Tibial nerve (tissue), 4 donors: Measurements from ENCODE around the gene CISD2. TPM values are rescaled to one million over a fixed set of nuclear protein-coding genes. Genes with fewer than 3 reads are reported as not detected.
"Not testable (repeated sequence)": the region's sequence is repeated elsewhere in the genome, so short reads cannot be mapped to it uniquely, and the experiment has no call there.

Experiments
- DNase-seq, 2 donors: peaks; one replicate each; pipeline ENCODE4 v3.0.0-alpha.2; 2019; ENCODE audit warnings: low spot score in 2 of 2
- H3K27ac ChIP-seq, 4 donors: fragments of 200-600 bp; sonication (generic) in 3 of 4; one replicate each; pipeline ENCODE4 v1.5.1; 2017 to 2019; ENCODE audit warnings: mild to moderate bottlenecking in 1 of 4
- H3K27me3 ChIP-seq, 2 donors: fragments of 200-600 bp; sonication (generic) in 1 of 2; one replicate each; pipeline versions ENCODE4 v1.5.1 to v1.6.0; 2017 to 2019
- H3K36me3 ChIP-seq, 3 donors: fragments of 200-600 bp; sonication (generic); one replicate each; pipeline ENCODE4 v1.5.1; 2018 to 2019
- H3K4me1 ChIP-seq, 4 donors: fragments of 200-600 bp; sonication (generic) in 3 of 4; one replicate each; pipeline ENCODE4 v1.5.1; 2017 to 2019
- H3K4me3 ChIP-seq, 4 donors: fragments of 200-600 bp; sonication (generic) in 3 of 4; one replicate each; pipeline ENCODE4 v1.5.1; 2017 to 2019; ENCODE audit warnings: mild to moderate bottlenecking in 1 of 4, moderate library complexity in 1 of 4
- H3K9me3 ChIP-seq, 4 donors: fragments of 200-600 bp; sonication (generic) in 3 of 4; one replicate each; pipeline ENCODE4 v1.5.1; 2017 to 2019
- EP300 ChIP-seq, 2 donors: sonication (generic); formaldehyde crosslinking; IDR thresholded peaks; one replicate each; pipeline ENCODE4 v1.6.1; 2017; ENCODE audit warnings: antibody characterized with exemption in 2 of 2, mild to moderate bottlenecking in 1 of 2
- POLR2A ChIP-seq, 2 donors: fragments of 450-650 bp; IDR thresholded peaks; one replicate each; pipeline ENCODE4 v1.6.1; 2017; ENCODE audit warnings: antibody characterized with exemption in 2 of 2, mild to moderate bottlenecking in 2 of 2, moderate library complexity in 2 of 2
- WGBS, 2 donors: methylation state at CpG; one replicate each; pipeline ENCODE4 v1.1.5; 2018; 5-methylcytosine and 5-hydroxymethylcytosine counted together
- small RNA-seq: library from RNA; depleted of rRNA; stranded (forward); fragments of <200 nt; gene quantifications from one replicate; pipeline ENCODE3, GENCODE V24; 2016
- total RNA-seq, 4 donors: library from RNA; depleted of rRNA; stranded (reverse); fragments of >200 nt; gene quantifications; one replicate each; pipeline ENCODE4 v1.1.0, GENCODE V29; 2016
- TF ChIP-seq, protein P1 (sequence below), 5 experiments: fragments of 200-600 bp in 3 of 5; fragments of 450-650 bp in 2 of 5; sonication (generic) in 3 of 5; IDR thresholded peaks; one replicate each; pipeline ENCODE4 v1.5.1; 2016 to 2019; ENCODE audit warnings: antibody characterized with exemption in 5 of 5, mild to moderate bottlenecking in 3 of 5, moderate library complexity in 2 of 5

The CISD2 gene
- total RNA-seq, 4 donors from 2014 or later = 3.5 to 11.1 (median 7.2) TPM

GRCh38 chr4:102935716-102936115 is 66.9 kb downstream of the CISD2 start:
- no peak overlapping the region for H3K4me3 ChIP-seq
- no peaks in the 10 kb centered on the region for H3K27me3 ChIP-seq
- no peak overlapping the region for H3K27ac ChIP-seq
- H3K4me1 ChIP-seq = peaks cover 0 to 3% (median 0%) of the 10 kb centered on the region in 4 donors
- peaks cover 0 to 5% (median 0%) of the 10 kb centered on the region in 3 donors for H3K36me3 ChIP-seq
- DNase-seq = no peak
- WGBS, 2 donors = 54 to 85% methylated on average over 2 of the region's 2 CpGs
- no peaks in the 10 kb centered on the region for H3K9me3 ChIP-seq
- no peak for TF ChIP-seq EP300 (IDR thresholded peaks at IDR 0.05)
- TF ChIP-seq POLR2A (IDR thresholded peaks at IDR 0.05) = no peak
- TF ChIP-seq, protein P1, sequence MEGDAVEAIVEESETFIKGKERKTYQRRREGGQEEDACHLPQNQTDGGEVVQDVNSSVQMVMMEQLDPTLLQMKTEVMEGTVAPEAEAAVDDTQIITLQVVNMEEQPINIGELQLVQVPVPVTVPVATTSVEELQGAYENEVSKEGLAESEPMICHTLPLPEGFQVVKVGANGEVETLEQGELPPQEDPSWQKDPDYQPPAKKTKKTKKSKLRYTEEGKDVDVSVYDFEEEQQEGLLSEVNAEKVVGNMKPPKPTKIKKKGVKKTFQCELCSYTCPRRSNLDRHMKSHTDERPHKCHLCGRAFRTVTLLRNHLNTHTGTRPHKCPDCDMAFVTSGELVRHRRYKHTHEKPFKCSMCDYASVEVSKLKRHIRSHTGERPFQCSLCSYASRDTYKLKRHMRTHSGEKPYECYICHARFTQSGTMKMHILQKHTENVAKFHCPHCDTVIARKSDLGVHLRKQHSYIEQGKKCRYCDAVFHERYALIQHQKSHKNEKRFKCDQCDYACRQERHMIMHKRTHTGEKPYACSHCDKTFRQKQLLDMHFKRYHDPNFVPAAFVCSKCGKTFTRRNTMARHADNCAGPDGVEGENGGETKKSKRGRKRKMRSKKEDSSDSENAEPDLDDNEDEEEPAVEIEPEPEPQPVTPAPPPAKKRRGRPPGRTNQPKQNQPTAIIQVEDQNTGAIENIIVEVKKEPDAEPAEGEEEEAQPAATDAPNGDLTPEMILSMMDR (IDR thresholded peaks at IDR 0.05) = no peak

DNA sequence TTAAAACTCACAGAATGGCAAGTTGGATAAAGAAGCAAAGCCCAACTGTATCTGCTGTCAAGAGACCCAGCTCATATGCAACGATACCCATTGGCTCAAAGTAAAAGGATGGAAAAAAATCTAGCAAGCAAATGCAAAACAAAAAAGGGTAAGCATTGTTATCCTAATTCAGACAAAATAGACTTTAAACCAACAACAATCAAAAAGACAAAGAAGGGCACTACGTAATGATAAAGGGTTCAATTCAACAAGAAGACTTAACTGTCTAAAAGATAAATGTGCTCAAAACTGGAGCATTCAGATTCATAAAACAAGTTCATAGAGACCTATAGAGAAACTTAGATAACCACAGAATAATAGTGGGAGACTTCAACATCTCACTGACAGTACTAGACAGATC is 69.3 kb downstream of the CISD2 start:
- not testable (repeated sequence) for H3K27me3 ChIP-seq, DNase-seq, H3K9me3 ChIP-seq, H3K36me3 ChIP-seq, H3K4me3 ChIP-seq, H3K27ac ChIP-seq, H3K4me1 ChIP-seq
- WGBS, 2 donors = 70 to 81% methylated on average over 2 of the region's 2 CpGs

Small RNA genes lying within 50 kb of the gene (small RNA-seq; reads per million reads assigned to genes)
- gene RNU7-151P = not detected

Other genes with a start within 250 kb of the CISD2 start
- 10 to 100 TPM; 26.1 to 38.1 (median 31.9) TPM for gene MANBA, start 108.0 kb upstream of the CISD2 start, total RNA-seq
- gene UBE2D3, start 41.4 kb upstream of the CISD2 start, total RNA-seq = 100 to 1,000 TPM; 305 to 409 (median 347) TPM
- 1 to 10 TPM; 1.5 to 4.2 (median 2.4) TPM for gene SLC9B1, start 150.7 kb downstream of the CISD2 start, total RNA-seq
- gene SLC9B2, start 207.8 kb downstream of the CISD2 start, total RNA-seq = 10 to 100 TPM; 13.1 to 29.4 (median 22.2) TPM
- gene BDH2, start 230.8 kb downstream of the CISD2 start, total RNA-seq = 10 to 100 TPM; 35.7 to 95.3 (median 72.4) TPM